ENCODE results near the gene DAD1. TPM values are rescaled to one million over a fixed set of nuclear protein-coding genes. Genes with fewer than 3 reads are reported as not detected.
A peak's percentile ranks its signal among the peaks of the same experiment; 100 is the strongest.

The DAD1 gene
- polyA plus RNA-seq, 1 donor (not counting 4 experiments of a cell fraction or from before 2014, with no cell fraction given): 351 TPM

- Histone ChIP-seq H3K4me1 (ENCODE audit: control insufficient read depth, extremely low read depth, insufficient read depth, low read length) (peaks cover 35% of the 10 kb centered on the region), H3K79me2 (ENCODE audit: control insufficient read depth, insufficient read depth, low read length) (no peaks in the 10 kb centered on the region), H3K4me2 (ENCODE audit: control insufficient read depth, extremely low read depth, insufficient read depth, low read depth, low read length) (peak overlapping the region; percentile 7), H3K27me3 (ENCODE audit: control insufficient read depth, extremely low read depth, insufficient read depth, low read length) (no peaks in the 10 kb centered on the region), H3K9me3 (ENCODE audit: control insufficient read depth, low read depth, low read length) (no peaks in the 10 kb centered on the region), H3K4me3 (ENCODE audit: control insufficient read depth in 2 of 3, extremely low read depth in 1 of 3, insufficient read depth in 2 of 3, low read depth in 1 of 3, low read length in 3 of 3) (no peak overlapping the region), H3K27ac (ENCODE audit: control insufficient read depth, insufficient read depth, low read length) (peak overlapping the region; percentile 54), H4K20me1 (ENCODE audit: control insufficient read depth, extremely low read depth, insufficient read depth, low read length) (no peaks in the 10 kb centered on the region), H3K9ac (ENCODE audit: control insufficient read depth, extremely low read depth, insufficient read depth, low read length) (no peak overlapping the region), H2AFZ (ENCODE audit: control insufficient read depth, low read length) (no peak overlapping the region), H3K36me3 (ENCODE audit: control insufficient read depth in 2 of 2, extremely low read depth in 1 of 2, insufficient read depth in 2 of 2, low read length in 2 of 2) (no peaks in the 10 kb centered on the region), H3K9me1 (ENCODE audit: control insufficient read depth, extremely low read depth, insufficient read depth, low read length) (no peaks in the 10 kb centered on the region)
- no peak for DNase-seq (ENCODE audit: low read depth, low spot score)
- TF ChIP-seq CTCF (optimal IDR thresholded peaks at IDR 0.05 in 1 of 3, IDR thresholded peaks at IDR 0.05 in 1 of 3, conservative IDR thresholded peaks at IDR 0.05 in 1 of 3; ENCODE audit: extremely low read depth in 1 of 3, insufficient read depth in 2 of 3, low read length in 3 of 3) (no peak), EZH2 (IDR thresholded peaks at IDR 0.05; ENCODE audit: low read length) (no peak)
- dilution Hi-C loops (cut with MboI; ENCODE audit: extremely low pct_ligation_motif_present, low sequenced_read_pairs): no loop called here
- no peak for FAIRE-seq
Measured at GRCh38 chr14:22537436-22538310, 51.4 kb downstream of the DAD1 start.

- Histone ChIP-seq H3K4me1 (ENCODE audit: control insufficient read depth, extremely low read depth, insufficient read depth, low read length) (peaks cover 32% of the 10 kb centered on the region), H3K4me3 (ENCODE audit: control insufficient read depth in 2 of 3, extremely low read depth in 1 of 3, insufficient read depth in 2 of 3, low read depth in 1 of 3, low read length in 3 of 3) (no peak overlapping the region), H3K79me2 (ENCODE audit: control insufficient read depth, insufficient read depth, low read length) (no peaks in the 10 kb centered on the region), H3K9me1 (ENCODE audit: control insufficient read depth, extremely low read depth, insufficient read depth, low read length) (no peaks in the 10 kb centered on the region), H2AFZ (ENCODE audit: control insufficient read depth, low read length) (no peak overlapping the region), H3K9ac (ENCODE audit: control insufficient read depth, extremely low read depth, insufficient read depth, low read length) (no peak overlapping the region), H3K9me3 (ENCODE audit: control insufficient read depth, low read depth, low read length) (no peaks in the 10 kb centered on the region), H4K20me1 (ENCODE audit: control insufficient read depth, extremely low read depth, insufficient read depth, low read length) (no peaks in the 10 kb centered on the region), H3K27ac (ENCODE audit: control insufficient read depth, insufficient read depth, low read length) (peak overlapping the region; percentile 54), H3K27me3 (ENCODE audit: control insufficient read depth, extremely low read depth, insufficient read depth, low read length) (no peaks in the 10 kb centered on the region), H3K4me2 (ENCODE audit: control insufficient read depth, extremely low read depth, insufficient read depth, low read depth, low read length) (peak overlapping the region; percentile 25), H3K36me3 (ENCODE audit: control insufficient read depth in 2 of 2, extremely low read depth in 1 of 2, insufficient read depth in 2 of 2, low read length in 2 of 2) (no peaks in the 10 kb centered on the region)
- no peak for TF ChIP-seq CTCF (optimal IDR thresholded peaks at IDR 0.05 in 1 of 3, IDR thresholded peaks at IDR 0.05 in 1 of 3, conservative IDR thresholded peaks at IDR 0.05 in 1 of 3; ENCODE audit: extremely low read depth in 1 of 3, insufficient read depth in 2 of 3, low read length in 3 of 3)
- FAIRE-seq (peak; percentile 88), DNase-seq (ENCODE audit: low read depth, low spot score) (peak; percentile 91)
- dilution Hi-C loops (cut with MboI; ENCODE audit: extremely low pct_ligation_motif_present, low sequenced_read_pairs): no loop called here
Measured at GRCh38 chr14:22536853-22537338, 52.1 kb downstream of the DAD1 start.

All from keratinocyte (primary cell).